ENCODE data around the gene PIANP.

- no peak for TF ChIP-seq GATA2 (IDR thresholded peaks at IDR 0.05; ENCODE audit: low read depth, low read length)
- no peak for TF ChIP-seq GATA3 (IDR thresholded peaks at IDR 0.05; ENCODE audit: low read depth, low read length)
Measured at GRCh38 chr12:6725350-6725749, 24.7 kb upstream of the PIANP start.
